Choroid plexus epithelial cell (primary cell): ENCODE results near the gene GNAO1.

Experiments
- DNase-seq: peaks from one replicate; pipeline ENCODE4 v3.0.0-alpha.2; 2010; ENCODE audit warnings: low read depth
- H3K4me3 ChIP-seq: 2 replicates; pipeline ENCODE4 v1.5.1; 2011; ENCODE audit warnings: low read depth, mild to moderate bottlenecking, control low read depth, low read length, moderate library complexity
- CTCF ChIP-seq: conservative IDR thresholded peaks from 2 replicates; pipeline ENCODE4 v1.5.1; 2011; ENCODE audit warnings: low read depth, mild to moderate bottlenecking, control low read depth, inconsistent platforms, low read length, moderate library complexity

Gene GNAO1

GRCh38 chr16:56345406-56346050, 154.2 kb downstream of the GNAO1 start:
- DNase-seq = no peak
- no peak overlapping the region for H3K4me3 ChIP-seq

GRCh38 chr16:56346131-56346890, 155.0 kb downstream of the GNAO1 start:
- TF ChIP-seq CTCF = no peak
- H3K4me3 ChIP-seq = no peak overlapping the region

More at GRCh38 chr16:56345406-56346050, 154.2 kb downstream of the GNAO1 start:
- no peak for TF ChIP-seq CTCF

GRCh38 chr16:56347166-56347565, 155.9 kb downstream of the GNAO1 start:
- TF ChIP-seq CTCF = no peak
- H3K4me3 ChIP-seq = no peak overlapping the region
- DNase-seq = no peak

More at GRCh38 chr16:56346131-56346890, 155.0 kb downstream of the GNAO1 start:
- no peak for DNase-seq

GRCh38 chr16:56347670-56348069, 156.4 kb downstream of the GNAO1 start:
- no peak for TF ChIP-seq CTCF
- no peak for DNase-seq

GRCh38 chr16:56348168-56349085, 157.1 kb downstream of the GNAO1 start:
- DNase-seq = no peak
- TF ChIP-seq CTCF = no peak
- H3K4me3 ChIP-seq = no peak overlapping the region

More at GRCh38 chr16:56347670-56348069, 156.4 kb downstream of the GNAO1 start:
- H3K4me3 ChIP-seq = no peak overlapping the region

GRCh38 chr16:56349086-56349415, 157.8 kb downstream of the GNAO1 start:
- no peak overlapping the region for H3K4me3 ChIP-seq
- TF ChIP-seq CTCF = no peak
- DNase-seq = no peak
